Measurements from ENCODE around the gene WASHC3.
"Not testable (repeated sequence)": the region's sequence is repeated elsewhere in the genome, so short reads cannot be mapped to it uniquely, and the experiment has no call there.

The WASHC3 gene

DNA sequence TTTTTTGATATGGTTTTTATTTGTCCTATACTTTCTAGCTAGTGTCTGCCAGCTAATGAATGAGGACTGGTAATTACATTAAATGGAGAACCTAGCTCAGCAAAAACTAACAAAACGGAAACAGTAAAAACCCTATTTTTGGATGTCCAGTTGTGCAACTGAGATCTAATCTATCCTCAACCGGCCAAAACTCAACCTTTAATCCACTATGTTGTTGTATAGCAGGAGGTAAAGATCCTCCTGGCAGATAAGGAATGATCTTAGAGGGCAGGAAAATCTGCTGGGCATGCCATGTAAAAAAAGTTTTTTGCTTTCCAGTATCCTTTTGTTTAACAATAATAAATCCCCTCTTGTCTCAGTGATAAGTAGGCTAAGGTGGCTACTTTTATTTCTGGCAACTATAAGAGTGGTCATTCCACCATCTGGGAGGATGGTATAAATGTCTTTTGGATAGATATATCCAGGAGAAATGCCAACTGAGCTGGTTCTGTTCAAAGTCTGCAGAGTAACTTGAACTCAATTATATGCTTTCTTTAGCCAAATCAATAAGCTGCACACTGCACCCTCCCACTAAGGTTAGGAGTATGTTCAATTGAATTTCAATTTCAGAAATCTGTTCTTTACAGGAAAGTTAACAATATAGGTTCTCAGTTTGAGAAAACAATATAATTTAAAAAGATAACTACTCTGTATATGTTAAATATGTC lies 40.1 kb downstream of the WASHC3 start:
- TF ChIP-seq, protein P1, sequence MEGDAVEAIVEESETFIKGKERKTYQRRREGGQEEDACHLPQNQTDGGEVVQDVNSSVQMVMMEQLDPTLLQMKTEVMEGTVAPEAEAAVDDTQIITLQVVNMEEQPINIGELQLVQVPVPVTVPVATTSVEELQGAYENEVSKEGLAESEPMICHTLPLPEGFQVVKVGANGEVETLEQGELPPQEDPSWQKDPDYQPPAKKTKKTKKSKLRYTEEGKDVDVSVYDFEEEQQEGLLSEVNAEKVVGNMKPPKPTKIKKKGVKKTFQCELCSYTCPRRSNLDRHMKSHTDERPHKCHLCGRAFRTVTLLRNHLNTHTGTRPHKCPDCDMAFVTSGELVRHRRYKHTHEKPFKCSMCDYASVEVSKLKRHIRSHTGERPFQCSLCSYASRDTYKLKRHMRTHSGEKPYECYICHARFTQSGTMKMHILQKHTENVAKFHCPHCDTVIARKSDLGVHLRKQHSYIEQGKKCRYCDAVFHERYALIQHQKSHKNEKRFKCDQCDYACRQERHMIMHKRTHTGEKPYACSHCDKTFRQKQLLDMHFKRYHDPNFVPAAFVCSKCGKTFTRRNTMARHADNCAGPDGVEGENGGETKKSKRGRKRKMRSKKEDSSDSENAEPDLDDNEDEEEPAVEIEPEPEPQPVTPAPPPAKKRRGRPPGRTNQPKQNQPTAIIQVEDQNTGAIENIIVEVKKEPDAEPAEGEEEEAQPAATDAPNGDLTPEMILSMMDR (IDR thresholded peaks at IDR 0.05; ENCODE audit: low read depth, low read length), result no peak
- no peak for DNase-seq (ENCODE audit: extremely low read depth, low read depth)

DNA sequence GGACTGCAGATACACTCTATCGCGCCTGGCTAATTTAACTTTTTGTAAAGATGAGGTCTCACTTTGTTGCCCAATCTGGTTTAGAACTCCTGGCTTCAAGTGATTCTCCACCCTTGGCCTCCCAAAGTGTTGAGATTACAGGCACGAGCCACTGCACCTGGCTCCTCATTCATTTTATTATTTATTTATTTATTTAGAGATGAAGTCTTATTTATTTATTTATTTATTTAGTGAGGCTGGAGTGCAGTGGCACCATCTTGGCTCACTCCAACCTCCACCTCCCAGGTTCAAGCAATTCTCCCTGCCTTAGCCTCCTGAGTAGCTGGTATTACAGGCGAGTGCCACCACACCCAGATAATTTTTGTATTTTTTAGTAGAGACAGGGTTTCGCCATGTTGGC lies 43.2 kb downstream of the WASHC3 start:
- not testable (repeated sequence) for DNase-seq (ENCODE audit: extremely low read depth, low read depth)

DNA sequence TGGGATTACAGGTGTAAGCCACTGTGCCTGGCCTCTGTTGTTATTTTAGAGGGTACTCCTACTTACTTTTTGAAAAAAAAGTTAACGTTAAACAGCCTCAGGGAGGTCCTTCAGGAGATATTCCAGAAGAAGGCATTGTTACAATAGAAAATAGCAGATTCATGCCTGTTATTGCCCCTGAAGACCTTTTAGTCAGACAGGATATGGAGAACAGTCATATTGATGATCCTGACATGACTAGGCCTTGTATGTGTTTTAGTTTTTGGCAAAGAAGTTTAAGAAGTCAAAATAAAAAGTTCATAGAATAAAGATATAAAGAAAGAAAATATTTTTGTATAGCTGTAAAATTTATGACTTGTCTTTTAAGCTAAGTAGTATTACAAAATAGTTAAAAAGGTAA lies 45.3 kb downstream of the WASHC3 start:
- TF ChIP-seq, protein P1 (IDR thresholded peaks at IDR 0.05; ENCODE audit: low read depth, low read length), result no peak
- DNase-seq (ENCODE audit: extremely low read depth, low read depth), result no peak

DNA sequence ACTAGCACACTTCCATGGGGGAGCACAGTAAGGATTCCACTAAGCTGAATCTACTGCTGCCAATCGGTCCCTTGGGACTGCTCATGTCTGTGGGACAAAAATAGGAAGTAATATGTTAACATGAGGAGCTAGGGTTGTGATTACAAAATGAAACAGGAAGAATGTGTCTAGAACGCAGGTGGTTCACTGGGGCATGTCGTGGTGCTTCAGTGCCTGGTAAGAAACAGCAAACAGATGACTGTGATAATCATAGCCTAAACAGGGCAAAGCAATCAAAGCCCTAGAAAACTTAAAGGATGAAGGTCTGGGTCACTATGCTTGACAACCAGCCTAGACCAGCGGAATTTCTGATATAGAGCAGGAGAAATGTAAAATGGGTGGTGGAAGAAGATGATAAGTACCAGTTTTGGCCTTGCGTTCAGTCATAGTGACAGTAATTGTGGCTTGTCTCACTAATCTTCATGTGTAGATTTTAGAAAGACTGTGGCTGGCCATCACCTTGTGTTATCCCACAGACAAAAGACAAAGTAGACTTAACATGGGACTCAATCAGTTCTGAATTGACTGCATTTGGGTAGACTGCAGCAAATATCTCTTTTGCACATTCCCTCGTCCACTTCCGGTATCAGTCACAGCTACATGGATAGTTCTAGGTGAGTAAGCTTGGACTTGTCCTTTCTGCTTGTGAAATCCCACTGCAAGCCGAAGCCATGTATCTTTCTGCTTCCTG lies 51.4 kb downstream of the WASHC3 start:
- TF ChIP-seq, protein P1 (IDR thresholded peaks at IDR 0.05; ENCODE audit: low read depth, low read length), result no peak
- DNase-seq (ENCODE audit: extremely low read depth, low read depth), result no peak

DNA sequence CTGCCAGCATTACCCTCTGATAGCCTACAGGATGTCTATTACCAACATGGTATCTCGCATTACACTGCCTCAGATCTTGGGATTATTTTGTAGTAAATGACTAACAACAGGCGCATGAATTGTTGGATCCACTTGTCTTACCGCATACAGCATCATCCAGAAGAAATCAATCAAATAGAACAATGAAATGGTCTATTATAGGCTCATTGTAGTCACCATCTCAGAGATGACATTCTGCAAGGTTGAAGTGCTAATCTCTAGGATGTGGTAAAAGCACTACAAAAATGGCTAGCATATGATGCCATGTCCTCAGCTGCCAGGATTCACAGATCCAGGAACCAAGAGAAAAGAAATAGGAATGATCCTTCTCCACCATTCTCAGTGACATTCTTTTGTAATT lies 52.0 kb downstream of the WASHC3 start:
- DNase-seq (ENCODE audit: extremely low read depth, low read depth), result no peak

DNA sequence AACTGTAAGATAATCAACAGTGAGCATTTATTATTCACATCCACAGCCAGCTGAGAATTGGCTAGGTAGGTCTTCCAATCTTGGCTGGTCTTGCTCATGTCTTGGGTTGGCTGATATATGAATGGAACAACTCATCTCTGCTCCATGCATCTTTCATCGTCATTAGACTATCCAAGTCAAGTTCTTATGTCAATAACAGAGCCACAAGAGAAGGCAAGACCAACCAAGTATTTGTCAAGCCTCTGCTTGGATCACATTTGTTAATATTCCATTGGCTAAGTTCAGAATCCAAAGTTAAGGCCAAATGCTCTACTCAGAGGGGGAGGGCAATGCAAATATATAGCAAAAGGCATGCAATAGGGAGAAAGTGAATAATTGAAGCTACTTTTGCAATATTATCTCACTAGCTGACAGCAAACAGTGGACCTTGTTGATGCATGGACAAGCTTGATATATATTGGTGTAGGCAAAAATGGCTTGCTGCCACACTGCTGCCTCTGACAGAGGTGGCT lies 53.1 kb downstream of the WASHC3 start:
- no peak for DNase-seq (ENCODE audit: extremely low read depth, low read depth)
- TF ChIP-seq, protein P1 (IDR thresholded peaks at IDR 0.05; ENCODE audit: low read depth, low read length), result no peak

More for the DNA sequence above, 52.0 kb downstream of the WASHC3 start:
- TF ChIP-seq, protein P1 (IDR thresholded peaks at IDR 0.05; ENCODE audit: low read depth, low read length), result no peak

DNA sequence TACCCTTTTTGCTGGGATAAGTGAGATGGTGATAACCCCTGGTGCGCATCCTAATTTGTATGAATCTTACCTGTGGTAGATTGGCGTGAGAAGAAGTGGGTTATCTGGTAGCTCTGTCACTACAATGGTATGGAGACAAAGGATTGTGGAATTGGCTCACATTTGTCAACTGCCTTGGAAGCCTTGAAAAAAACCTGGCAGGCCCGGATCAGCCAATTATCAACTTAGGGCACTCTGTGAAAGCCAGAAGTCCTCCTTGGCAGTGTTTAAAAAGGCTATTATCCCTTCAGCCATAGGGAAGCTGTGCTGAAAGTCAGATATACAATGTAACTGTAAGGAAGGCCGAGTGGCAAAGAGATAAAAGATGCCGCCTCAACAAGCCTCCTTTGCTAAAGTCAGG lies 56.5 kb downstream of the WASHC3 start:
- TF ChIP-seq, protein P1 (IDR thresholded peaks at IDR 0.05; ENCODE audit: low read depth, low read length), result no peak
- DNase-seq (ENCODE audit: extremely low read depth, low read depth), result no peak
